NCI-H1436 (cell line): ENCODE data around the gene EEFSEC.

Experiments used
- DNase-seq: peaks from one replicate; lab custom pipeline; 2025; lab: John Stamatoyannopoulos, UW

EEFSEC gene

DNA sequence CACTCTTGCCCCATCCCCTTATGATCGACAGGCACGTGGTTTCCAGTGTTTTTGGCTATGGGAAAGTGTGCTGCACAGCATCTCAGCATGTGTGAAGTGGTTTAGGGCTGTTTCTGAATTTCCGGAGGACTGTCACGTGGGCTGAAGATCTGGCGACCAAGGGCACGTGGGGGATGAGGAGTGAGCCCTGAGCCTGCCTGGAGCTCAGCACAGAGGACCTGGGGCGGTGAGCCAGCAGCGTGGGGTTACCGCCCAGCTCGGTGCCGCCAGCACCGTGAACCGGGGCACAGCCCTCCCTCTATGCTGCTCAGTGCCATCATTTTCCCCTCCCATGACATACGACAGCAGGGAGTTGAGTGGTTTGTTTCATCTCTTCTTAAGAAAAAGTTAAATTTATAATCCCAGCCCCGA, 163.2 kb downstream of the EEFSEC start:
- DNase-seq: no peak

GRCh38 chr3:128317101-128317697, 163.9 kb downstream of the EEFSEC start:
- DNase-seq: no peak

DNA sequence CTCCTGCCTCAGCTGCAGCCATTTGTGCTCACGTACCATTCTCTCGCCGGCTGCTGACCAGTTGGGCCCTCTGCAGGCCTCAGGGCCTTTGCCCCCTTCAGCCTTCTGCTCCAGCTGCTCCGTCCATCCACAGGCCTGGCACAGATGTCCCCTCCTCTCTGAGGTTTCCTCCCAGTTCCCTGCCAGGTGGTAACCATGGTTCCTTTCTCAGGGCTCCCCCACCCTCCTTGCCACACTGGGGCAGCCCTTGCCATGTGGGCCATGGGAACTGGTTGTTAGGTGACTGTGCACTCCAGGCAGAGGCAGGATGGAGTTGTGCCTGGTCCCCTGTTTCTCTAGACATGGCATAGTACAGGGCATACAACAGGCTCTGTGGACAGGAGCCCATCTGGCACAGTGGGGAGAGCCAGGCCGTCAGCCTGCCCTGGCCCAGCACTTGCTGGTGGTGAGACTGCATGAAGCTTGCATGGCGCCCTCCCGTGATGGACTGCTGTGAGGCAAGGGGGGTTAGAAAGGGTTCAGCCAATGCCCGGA, 164.5 kb downstream of the EEFSEC start:
- DNase-seq: no peak

DNA sequence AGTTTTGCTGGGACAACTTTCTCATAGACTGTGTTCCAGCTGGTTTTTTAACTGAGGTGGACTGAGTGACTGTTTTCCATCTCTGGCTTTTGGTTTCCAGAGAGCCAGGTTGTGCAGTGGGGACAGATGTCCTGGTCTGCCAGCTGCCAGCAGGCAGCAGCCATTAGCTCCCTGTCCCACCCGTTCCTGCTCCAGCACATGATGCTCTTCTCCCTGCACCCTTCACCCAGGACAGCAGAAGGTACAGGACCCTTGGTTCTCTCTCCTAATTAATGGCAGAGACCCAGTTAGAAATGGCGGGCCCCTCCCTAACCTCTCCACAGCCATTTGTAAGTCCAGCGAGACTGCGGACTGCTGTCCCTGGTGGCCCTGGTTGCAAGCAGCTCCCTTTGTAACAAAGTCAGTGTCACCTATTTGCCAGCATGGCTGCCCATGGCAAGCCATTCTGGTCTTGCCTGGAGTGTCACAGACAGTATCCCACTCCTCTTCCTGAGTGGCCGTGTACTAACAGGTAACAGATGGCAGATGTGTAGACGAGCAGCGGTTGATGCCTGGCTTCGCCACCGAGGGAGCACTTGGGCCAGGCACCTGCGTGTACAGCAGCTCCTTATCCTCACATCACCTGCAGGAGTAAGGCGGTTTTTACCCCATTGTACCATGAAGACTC, 165.1 kb downstream of the EEFSEC start:
- DNase-seq: no peak

DNA sequence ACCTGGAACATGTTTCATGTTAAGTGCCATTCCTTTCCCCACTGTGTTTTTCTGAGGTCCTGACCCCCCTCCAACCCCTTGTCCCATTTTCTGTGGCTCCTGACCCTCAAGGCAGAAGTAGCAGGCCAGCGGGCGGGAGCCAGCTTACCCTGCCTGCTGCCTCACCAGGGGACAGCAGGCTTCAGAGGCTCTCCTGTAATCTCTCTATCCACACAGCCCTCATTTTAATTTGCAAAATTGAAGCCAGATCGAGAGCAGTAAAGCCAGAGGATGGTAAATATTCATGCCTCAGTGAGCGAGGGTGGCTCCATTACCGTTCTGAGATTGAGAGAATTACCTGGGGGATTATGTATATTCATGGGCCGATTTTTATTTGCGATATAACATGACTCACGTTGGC, 165.8 kb downstream of the EEFSEC start:
- DNase-seq: no peak

DNA sequence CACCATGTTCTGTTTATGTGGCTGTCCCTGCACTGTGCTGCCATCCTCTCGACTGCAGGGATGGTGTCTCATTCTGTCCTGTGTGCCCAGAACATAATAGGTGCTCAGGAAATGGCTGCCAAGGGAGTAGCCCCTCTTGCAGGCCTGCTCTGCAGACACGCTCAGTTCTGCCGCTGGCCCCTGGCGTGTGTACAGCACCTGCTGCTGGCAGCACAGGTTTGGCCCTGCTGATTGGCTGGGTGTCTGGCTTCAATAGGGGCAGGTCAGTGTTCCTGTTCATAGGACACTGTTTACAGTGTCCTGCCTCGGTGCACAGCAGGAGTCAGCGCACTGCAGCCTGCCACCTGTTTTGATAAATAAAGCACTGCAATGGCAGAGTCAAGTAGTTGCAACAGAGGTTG, 166.5 kb downstream of the EEFSEC start:
- no peak for DNase-seq

DNA sequence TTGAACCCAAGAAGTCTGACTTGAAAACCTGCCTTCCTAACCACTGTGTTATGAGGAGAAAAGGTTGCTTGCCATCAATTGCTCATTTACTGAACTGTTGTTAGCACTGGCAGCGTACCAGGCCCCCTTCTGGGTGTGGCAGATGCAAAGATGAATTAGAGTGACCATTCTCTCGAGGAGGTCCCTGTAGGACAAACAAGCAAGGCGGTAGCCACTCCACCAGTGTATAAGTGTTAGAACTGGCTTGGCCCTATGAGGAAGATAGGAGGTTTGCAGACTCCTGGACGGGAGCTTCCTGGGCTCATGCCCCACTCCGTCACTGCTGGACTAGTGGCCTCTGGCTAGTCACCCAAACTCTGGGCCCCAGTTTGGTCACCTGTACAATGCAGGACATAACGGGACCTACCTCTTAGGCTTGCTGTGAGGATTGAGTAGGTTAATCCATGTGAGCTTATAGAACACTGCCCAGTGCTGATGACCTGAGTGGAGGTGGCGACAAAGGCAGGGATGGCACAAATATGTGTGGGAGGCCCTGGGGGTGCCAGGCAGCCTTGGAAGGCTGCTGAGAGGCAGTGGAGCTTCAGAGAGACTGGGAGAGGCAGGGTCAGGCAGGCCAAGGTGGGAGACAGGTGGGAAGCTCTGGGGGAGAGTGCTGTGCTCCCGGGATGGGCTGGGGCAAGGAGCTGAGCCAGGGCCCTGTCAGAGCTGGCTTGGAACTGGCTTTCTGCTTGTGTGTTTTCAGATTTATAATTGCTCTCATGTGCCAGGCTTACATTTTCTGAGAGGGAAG, 167.5 kb downstream of the EEFSEC start:
- DNase-seq: no peak

DNA sequence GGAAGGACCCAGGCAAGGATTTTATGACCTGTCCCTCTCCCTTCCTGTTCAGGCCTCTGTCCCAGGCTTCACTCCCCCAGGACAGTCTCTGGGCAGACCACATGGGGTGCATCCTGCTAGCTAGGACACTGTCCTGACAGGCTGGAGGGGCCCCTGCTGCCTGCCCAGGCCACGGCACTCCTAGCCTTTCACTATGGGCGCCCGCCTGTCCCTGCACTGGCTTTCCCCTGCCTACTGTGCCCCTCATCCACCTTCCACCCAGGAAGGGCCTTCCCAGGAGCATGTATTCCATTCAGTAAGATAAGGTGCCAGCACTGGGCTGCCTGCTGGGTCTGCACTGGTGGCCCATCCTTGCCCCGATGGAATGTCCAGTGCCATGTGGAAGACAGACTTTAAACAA, 168.1 kb downstream of the EEFSEC start:
- no peak for DNase-seq

GRCh38 chr3:128322030-128323022, 169.0 kb downstream of the EEFSEC start:
- DNase-seq: peak; percentile 35

GRCh38 chr3:128323206-128324081, 170.2 kb downstream of the EEFSEC start:
- DNase-seq: no peak

DNA sequence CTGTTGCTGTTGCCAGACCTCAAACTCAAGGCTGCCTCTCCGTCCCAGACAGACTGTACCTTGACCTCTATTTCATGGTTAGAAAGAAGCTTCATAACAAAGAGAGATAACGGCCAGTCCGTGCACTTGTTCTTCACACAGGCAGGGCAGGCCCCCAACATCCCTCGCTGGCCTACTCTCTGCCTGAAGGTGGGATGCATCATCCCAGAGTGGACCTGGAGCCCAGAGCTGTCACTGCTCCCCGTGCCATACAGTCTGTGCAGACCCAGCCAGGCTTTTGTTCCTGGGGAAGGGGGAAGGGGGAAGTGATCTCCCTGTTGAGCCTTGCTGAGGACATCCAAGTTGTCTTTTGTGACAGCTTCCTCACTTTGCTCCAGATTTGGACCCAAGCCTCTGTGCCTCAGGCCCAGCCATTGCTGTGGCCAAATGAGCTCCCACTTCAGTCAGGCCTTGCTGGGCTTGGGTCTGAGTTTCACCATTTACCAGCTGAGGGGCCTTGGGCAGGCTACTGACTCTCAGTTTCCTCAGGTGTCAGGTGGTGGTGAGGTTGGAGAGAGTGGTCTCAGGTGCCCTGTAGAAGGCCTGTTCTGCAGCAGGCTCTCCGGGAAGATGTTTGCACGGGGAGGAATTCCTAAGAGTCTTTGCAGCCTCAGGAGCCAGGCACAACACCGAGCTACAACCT, 171.8 kb downstream of the EEFSEC start:
- no peak for DNase-seq

DNA sequence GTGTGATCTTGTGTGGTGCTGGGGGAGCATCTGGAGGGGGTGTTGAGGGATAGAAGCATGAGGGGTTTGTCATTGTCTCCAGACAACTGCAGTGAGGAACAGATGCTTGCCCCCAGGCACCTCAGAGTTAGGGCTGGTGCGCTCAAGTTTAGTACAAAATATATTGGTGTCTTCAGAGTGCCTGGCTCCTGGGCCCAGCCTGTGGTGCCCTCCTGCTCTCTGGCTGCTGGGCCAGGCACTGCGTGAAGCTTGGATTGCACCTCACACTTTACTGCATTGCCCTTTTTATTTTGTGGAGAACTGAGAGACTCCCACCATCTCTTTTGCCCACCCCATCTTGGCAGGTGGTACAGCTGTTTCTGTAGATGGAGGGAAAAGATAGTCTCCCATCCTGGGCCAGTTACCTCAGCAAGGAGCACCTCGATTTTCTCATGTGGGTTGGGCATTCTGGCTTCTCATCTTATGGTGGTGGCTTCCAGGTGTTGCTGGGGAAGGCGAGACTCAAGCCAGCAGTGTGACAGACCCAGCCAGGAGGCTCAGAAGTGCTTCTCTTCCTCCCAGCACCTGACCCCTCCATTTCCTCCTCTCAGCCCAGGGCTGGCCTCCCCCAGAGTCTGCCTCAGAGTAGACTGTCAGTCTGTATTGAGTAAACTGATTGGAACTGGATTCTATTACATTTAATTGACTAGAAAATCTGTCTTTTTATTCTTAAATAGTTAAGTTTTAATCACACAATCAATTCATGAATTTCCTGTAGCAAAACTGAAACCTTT, 173.0 kb downstream of the EEFSEC start:
- no peak for DNase-seq

GRCh38 chr3:128327606-128328031, 174.3 kb downstream of the EEFSEC start:
- DNase-seq: no peak

GRCh38 chr3:128328546-128329458, 175.5 kb downstream of the EEFSEC start:
- DNase-seq: no peak

DNA sequence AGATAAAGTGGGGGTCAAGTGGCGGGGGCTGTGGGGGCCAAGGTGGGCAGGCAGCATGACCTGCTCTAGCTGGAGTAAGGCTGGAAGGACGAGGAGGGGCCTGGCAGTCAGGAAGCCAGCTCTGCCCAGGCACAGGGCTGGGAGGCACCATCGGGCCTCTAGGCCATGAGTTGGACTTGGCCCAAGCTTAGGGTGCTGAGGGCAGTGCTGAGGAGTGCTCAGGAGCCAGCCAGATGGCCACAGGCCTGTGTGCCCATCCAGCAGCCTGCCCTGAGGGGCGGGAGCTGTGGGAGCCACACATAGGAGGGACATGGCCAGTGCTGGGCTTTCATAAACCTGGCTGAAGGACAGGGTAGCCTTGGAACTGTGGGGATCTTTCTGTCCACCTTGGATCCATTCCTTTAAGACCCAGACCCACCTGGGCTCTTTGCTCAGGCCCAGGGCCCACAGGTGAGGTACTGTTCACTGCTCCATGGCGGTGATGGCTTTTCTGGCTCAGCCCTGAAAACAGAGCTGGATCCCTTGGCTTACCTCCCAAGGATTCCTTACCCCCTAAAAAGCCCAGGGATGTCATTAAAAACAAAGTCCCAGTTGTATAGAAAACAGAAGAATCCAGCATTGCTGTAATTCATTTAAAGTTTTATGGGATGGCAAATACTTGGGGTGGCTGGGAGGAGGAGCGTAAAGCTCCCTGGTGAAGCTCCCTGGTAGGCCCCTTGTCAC, 176.4 kb downstream of the EEFSEC start:
- no peak for DNase-seq

DNA sequence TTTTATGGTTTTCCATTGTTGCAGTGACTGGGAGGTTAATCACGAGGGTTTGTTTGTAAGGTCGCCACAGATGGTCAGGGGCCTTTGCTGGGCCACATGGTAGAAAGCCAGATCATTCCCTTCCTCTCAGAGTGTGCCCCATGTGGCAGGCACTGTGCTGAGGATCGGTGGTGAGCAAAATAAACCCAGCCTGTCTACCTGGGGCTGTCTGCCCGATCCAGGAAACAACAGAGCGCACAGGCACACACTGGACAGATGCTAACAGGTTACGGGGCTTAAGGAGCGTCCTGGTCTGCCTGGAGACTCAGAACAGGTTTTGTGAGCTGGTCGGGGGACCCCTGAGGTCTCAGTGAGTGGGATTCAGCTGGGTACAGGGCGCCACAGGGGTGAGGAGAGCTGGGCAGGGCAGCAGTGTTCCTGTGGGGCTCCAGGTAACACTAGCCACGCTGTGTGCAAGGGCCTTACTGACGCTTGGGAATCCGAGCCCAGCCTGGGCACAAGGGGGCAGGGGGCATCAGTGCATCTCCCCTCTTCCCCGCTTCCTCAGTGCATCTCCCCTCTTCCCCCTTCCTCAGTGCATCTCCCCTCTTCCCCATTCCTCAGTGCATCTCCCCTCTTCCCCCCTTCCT, 177.0 kb downstream of the EEFSEC start:
- DNase-seq: no peak

- no peak for DNase-seq
Measured at GRCh38 chr3:128334086-128334645, 180.9 kb downstream of the EEFSEC start.
